Stimulated activated CD4-positive, alpha-beta T cell treated with anti-CD3 and anti-CD28 coated beads, TNF-alpha, amount 100 ng/mL, for 24 hours (primary cell): ENCODE results near the gene KDM2A.
"Not testable (repeated sequence)": the region's sequence is repeated elsewhere in the genome, so short reads cannot be mapped to it uniquely, and the experiment has no call there.

Experiments
- DNase-seq, 3 experiments: peaks; one replicate each; pipeline ENCODE4 v3.0.0-alpha.2; 2020; ENCODE audit warnings: low read depth in 3 of 3

KDM2A gene

DNA sequence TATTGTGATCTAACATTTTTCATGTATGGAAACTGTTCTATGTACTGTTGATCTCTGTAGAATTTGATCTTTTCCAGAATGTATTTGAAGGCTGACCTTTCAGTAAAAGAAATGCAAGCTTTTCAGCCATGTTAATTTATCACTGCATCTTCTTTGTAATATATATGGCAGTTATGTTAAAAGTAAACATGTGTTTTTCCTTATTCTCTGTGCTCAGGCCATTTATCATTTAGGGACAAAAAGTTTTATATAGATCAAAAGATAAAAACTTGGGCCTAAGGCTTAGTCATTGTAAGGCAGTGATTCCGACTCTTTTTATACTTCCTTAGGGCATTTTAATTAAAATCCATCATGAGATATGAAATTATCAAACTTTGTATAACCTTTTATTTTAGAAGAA is 48.7 kb downstream of the KDM2A start:
- no peak for DNase-seq

- DNase-seq: not testable (repeated sequence)
Measured at GRCh38 chr11:67168911-67169310, 49.8 kb downstream of the KDM2A start.

- no peak for DNase-seq
Measured at GRCh38 chr11:67174311-67174710, 55.2 kb downstream of the KDM2A start.

- no peak for DNase-seq
Measured at GRCh38 chr11:67177399-67178281, 58.6 kb downstream of the KDM2A start.

DNA sequence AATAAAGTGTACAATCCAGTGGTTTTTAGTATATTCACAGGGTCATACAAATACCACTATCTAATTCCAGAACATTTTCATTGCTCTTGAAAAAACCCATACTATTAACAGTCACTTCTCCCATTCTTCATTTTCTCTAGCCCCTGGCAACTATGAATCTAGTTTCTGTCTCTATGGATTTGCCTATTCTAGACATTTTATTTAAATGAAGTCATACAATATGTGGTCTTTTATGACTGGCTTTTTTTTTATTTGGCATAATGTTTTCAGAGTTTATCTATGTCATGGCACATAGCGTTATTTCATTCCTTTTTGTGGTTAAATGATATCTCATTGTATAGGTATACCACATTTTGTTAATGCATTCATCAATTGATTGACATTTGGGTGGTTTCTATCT is 59.4 kb downstream of the KDM2A start:
- DNase-seq: no peak

DNA sequence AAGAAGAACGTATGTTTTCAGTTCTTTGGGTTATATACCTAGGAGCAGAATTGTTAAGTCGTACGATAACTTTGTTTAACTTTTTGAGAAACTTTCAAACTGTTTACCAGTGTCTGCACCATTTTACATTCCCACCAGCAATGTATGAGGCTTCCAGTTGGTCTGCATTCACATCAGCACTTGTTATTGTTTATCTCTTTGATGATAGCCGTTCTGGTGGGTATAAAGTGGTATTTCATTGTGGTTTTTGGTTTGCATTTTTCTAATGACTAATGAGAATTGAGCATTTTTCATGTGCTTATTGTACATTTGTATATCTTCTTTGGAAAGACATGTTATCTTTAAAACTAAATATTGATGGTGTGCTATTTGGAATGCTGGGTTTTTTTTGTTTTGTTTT is 59.8 kb downstream of the KDM2A start:
- no peak for DNase-seq

DNA sequence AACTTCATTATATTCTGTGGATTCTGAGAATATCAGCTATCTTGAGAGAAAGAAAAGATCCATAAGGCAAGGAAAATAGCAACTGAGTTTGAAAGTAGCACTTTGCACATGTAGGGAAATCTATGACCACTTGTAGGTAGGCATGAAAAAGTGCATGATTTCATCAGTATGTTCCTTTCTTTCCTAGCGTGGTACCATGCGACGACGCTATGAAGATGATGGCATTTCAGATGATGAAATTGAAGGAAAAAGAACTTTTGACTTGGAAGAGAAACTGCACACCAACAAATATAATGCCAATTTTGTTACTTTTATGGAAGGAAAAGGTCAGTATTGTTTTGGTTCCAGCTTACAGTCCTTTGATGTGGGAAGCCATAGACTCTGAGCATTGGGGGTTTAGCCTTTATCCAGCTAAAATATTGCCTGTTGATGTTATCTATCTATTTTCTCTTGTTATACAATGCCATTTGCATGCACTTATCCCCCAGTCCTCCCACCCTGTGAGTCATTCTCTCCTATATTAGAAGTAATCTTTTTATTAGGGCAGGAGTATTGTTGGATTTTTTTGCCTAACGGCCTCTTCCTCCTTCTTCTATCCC is 60.9 kb downstream of the KDM2A start:
- DNase-seq: no peak

DNA sequence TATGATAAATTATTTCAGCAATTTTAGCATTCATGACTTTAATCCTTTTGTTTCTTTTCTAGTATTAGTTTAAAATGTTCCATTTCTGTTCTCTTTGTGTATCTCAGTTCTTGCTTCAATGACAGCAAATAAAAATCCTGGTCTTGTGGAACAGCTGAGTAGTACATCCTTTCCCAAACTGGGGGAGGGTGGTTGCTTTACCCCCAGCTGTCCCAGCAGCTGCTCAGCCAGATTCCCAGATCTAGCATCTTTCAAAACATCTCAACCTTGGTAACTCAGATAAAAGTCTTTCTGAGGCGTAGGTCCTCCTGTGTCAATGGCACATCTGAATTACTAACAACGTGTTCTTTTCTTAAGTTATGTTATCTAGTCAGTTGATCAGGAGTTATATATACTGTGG is 75.0 kb downstream of the KDM2A start:
- DNase-seq: no peak

GRCh38 chr11:67195971-67196456 is 77.0 kb downstream of the KDM2A start:
- no peak for DNase-seq

GRCh38 chr11:67197606-67198005 is 78.5 kb downstream of the KDM2A start:
- DNase-seq: no peak

DNA sequence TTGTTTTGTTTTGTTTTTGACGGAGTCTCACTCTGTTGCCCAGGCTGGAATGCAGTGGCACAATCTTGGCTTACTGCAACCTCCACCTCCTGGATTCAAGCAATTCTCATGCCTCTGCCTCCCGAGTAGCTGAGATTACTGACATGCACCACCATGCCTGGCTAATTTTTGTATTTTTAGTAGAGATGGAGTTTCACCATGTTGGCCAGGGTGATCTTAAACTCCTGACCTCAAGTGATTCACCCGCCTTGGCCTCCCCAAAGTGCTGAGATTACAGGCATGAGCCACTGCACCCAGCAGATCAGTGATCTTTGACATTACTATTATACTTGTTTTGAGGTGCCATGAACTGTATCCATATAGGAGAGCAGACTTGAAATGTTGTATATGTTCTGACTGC is 79.7 kb downstream of the KDM2A start:
- DNase-seq: not testable (repeated sequence)

DNA sequence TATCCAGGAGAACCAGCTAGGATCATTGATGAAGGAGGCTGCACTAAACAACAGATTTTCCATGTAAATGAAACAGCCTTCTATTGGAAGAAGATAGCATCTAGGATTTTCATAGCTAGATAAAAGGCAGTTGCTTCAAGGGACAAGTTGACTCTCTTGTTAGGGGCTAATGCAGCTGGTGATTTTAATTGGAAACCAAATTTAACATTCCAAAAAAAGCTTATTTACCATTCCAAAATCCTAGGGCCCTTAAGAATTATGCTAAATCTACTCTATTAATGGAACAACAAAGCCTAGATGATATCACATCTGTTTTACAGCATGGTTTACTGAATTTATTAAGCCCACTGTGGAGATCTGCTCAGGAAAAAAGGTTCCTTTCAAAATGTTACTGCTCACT is 80.7 kb downstream of the KDM2A start:
- DNase-seq: no peak

DNA sequence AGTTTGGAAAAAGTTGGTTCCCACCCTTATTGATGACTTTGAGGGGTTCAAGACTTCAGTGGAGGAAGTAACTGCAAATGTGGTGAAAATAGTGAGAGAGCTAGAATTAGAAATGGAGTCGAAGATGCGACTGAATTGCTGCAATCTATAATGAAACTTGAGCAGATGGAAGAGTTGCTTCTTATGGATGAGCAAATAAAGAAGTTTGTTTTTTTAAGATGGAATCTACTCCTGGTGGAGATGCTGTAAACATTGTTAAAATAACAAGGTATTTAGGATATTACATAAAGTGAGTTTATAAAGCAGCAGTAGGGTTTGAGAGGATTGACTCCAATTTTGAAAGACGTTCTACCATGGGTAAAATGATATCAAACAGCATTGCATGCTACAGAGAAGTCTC is 83.0 kb downstream of the KDM2A start:
- DNase-seq: no peak

- no peak for DNase-seq
Measured at GRCh38 chr11:67204822-67205221, 85.8 kb downstream of the KDM2A start.

GRCh38 chr11:67209222-67209621 is 90.2 kb downstream of the KDM2A start:
- not testable (repeated sequence) for DNase-seq

DNA sequence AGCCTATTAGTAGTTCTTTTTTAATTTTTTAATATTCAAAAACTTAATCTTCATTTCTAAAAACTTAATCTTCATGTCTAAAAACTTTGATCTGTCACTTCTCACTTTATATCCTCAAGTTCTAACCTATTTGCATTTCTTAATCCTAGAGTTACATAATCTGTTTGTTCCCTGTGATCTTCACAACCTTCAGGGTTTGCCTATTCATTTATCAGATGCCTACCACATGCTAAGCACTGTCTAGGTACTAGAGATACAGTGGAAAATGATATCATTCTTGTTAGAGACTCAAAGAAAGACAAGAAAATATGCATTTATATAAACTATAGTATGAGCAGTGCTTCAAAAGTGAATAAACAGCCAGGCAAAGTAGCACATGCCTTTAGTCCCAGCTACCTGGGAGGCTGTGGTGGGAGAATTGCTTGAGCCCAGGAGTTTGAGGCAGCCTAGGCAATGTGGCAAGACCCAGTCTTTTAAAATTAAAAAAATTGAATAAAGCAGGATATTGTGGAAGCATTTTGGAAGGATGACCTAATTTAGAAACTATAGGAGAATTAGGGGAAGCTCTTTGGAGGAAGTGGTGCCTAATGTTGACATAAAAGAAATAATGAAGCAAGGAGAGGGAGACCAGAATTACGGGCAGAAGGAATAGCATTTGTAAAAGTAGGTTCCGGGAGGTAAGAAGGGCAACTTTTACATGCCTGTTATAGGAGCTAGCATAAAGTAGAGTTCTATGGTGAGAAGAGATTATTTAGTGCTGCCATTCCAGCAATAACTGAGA is 92.8 kb downstream of the KDM2A start:
- DNase-seq: no peak

GRCh38 chr11:67213178-67213621 is 94.1 kb downstream of the KDM2A start:
- no peak for DNase-seq

GRCh38 chr11:67227726-67228125 is 108.7 kb downstream of the KDM2A start:
- DNase-seq: no peak

DNA sequence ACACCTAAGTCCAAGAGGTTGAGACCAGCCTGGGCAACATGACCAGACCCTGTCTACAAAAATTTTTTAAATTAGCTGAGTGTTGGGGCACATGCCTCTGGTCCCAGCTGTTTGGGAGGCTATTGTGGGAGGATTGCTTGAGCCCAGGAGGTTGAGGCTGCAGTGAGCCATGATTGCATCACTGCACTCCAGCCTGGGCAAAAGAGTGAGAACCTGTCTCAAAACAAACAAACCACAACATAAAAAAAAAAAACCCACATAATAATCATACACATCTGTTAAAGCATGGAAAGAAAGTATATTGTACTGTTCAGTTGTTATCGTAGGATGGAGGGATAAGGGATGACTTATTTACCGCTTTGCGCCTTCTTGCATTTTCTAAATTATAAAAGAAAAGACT is 111.3 kb downstream of the KDM2A start:
- DNase-seq: no peak

- no peak for DNase-seq
Measured at GRCh38 chr11:67230886-67231285, 111.8 kb downstream of the KDM2A start.

DNA sequence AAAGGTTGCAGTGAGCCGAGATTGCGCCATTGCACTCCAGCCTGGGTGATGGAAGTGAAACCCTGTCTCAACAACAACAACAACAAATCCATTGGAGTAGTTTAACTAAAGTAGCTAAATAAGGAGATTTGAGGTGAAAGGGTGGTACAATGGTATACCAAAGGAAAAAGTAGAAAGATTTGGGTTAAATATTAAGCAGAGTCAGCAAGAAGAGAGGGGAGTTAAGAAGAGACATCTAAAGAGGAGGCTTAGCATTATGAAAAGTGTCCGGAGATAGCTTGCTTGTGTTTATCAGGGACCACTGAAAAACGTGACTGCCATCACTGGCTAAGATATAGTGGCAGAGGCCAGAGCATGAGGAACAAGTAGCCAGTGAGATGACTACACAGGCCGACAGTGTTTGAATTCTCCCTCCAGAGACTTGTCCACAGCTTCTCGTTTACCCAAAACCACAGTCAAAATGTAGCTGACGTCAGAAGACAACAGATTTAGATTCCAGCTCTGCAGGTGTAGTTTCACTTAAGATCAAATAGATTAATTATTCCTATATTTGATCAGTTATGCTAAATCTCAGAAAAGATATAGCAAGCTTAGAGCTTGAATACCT is 114.6 kb downstream of the KDM2A start:
- no peak for DNase-seq

DNA sequence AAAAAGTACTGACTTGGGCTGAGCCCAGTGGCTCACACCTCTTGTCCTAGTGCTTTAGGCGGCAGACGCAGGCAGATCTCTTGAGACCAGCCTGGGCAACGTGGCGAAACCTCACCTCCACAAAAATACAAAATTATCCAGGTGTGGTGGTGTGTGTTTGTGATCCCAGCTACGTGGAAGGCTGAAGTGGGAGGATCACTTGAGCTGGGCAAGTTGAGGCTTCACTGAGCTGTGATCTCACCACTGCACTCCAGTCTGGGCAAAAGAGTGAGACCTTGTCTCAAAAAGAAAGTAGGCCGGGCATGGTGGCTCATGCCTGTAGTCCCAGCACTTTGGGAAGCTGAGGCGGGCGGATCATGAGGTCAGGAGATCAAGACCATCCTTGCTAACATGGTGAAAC is 115.5 kb downstream of the KDM2A start:
- DNase-seq: not testable (repeated sequence)
